ENCODE data around the gene DZIP3. TPM values are rescaled to one million over a fixed set of nuclear protein-coding genes. Genes with fewer than 3 reads are reported as not detected.

The DZIP3 gene
- total and polyA plus RNA-seq, 2 of the 13 experiments (the other 11 are each of a cell fraction or from before 2014, with no cell fraction given) = 11.3 to 17.3 TPM

DNA sequence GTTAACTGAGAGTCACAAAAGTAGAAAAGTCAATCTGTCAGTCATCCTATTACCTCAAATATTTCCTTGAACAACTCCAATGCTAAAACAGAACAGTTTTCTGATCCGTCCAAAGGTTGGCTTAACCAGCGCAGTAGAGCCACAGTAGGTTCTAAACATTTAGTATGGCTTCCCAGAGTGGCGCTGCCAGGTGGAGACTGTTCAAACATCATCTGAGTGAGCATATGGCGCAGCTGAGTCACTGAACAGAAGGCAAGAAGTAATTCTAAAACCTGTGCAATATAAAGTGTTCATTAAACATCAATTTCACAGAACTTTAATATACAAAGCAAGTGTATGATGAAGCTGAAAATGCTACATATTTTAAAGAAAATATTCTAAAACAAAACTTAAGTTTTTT lies 20.2 kb upstream of the DZIP3 start (continued):
- TF ChIP-seq, protein P1, sequence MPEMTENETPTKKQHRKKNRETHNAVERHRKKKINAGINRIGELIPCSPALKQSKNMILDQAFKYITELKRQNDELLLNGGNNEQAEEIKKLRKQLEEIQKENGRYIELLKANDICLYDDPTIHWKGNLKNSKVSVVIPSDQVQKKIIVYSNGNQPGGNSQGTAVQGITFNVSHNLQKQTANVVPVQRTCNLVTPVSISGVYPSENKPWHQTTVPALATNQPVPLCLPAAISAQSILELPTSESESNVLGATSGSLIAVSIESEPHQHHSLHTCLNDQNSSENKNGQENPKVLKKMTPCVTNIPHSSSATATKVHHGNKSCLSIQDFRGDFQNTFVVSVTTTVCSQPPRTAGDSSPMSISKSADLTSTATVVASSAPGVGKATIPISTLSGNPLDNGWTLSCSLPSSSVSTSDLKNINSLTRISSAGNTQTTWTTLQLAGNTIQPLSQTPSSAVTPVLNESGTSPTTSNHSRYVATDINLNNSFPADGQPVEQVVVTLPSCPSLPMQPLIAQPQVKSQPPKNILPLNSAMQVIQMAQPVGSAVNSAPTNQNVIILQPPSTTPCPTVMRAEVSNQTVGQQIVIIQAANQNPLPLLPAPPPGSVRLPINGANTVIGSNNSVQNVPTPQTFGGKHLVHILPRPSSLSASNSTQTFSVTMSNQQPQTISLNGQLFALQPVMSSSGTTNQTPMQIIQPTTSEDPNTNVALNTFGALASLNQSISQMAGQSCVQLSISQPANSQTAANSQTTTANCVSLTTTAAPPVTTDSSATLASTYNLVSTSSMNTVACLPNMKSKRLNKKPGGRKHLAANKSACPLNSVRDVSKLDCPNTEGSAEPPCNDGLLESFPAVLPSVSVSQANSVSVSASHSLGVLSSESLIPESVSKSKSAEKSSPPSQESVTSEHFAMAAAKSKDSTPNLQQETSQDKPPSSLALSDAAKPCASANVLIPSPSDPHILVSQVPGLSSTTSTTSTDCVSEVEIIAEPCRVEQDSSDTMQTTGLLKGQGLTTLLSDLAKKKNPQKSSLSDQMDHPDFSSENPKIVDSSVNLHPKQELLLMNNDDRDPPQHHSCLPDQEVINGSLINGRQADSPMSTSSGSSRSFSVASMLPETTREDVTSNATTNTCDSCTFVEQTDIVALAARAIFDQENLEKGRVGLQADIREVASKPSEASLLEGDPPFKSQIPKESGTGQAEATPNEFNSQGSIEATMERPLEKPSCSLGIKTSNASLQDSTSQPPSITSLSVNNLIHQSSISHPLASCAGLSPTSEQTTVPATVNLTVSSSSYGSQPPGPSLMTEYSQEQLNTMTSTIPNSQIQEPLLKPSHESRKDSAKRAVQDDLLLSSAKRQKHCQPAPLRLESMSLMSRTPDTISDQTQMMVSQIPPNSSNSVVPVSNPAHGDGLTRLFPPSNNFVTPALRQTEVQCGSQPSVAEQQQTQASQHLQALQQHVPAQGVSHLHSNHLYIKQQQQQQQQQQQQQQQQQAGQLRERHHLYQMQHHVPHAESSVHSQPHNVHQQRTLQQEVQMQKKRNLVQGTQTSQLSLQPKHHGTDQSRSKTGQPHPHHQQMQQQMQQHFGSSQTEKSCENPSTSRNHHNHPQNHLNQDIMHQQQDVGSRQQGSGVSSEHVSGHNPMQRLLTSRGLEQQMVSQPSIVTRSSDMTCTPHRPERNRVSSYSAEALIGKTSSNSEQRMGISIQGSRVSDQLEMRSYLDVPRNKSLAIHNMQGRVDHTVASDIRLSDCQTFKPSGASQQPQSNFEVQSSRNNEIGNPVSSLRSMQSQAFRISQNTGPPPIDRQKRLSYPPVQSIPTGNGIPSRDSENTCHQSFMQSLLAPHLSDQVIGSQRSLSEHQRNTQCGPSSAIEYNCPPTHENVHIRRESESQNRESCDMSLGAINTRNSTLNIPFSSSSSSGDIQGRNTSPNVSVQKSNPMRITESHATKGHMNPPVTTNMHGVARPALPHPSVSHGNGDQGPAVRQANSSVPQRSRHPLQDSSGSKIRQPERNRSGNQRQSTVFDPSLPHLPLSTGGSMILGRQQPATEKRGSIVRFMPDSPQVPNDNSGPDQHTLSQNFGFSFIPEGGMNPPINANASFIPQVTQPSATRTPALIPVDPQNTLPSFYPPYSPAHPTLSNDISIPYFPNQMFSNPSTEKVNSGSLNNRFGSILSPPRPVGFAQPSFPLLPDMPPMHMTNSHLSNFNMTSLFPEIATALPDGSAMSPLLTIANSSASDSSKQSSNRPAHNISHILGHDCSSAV (CRISPR knock-in tag; IDR thresholded peaks at IDR 0.05; ENCODE audit: borderline replicate concordance) = no peak
- TF ChIP-seq ZNF567 (CRISPR knock-in tag; IDR thresholded peaks at IDR 0.05; ENCODE audit: borderline replicate concordance) = no peak

DNA sequence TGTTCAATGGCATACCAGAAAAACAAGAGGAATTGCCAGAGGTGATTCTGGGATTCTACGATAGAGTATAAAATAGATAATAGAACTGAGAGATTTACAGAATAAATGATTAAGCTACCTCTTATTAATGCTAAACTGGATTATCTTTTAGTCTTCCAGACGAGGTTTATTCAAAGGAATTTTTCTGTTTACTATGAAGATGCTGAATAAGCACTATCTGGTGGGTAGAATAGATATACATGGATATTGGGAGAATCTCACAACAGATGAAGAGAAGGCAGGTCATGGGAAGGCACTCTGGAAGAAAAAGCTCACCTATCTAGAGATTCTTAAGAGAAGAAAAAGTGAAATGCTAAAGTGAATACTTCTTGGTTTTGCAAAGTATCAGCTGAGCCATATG lies 11.5 kb upstream of the DZIP3 start:
- Histone ChIP-seq H4K20me1 (ENCODE audit: insufficient read depth, low read length) (no peaks in the 10 kb centered on the region), H3K4me3 (replicated peaks in 1 of 3; ENCODE audit: insufficient read depth in 1 of 3, low read depth in 2 of 3, low read length in 3 of 3) (no peak overlapping the region), H3K27me3 (ENCODE audit: control insufficient read depth in 1 of 2, insufficient read depth in 2 of 2, low read length in 2 of 2) (0 out of 5 replicates have a peak, but pooled peaks cover 0 to 1% of the 10 kb centered on the region in 2 experiments), H2AFZ (ENCODE audit: low read length) (no peak overlapping the region), H3K36me3 (replicated peaks in 1 of 2; ENCODE audit: control insufficient read depth in 1 of 2, insufficient read depth in 2 of 2, low read length in 2 of 2) (peaks cover 1 to 30% of the 10 kb centered on the region in 2 experiments; a peak in 3 of 5 replicates), H3K4me2 (ENCODE audit: low read depth, low read length) (no peak overlapping the region), H3K27ac (ENCODE audit: extremely low read length, insufficient read depth, low read length) (no peak overlapping the region), H3K4me1 (ENCODE audit: insufficient read depth, low read length) (no peaks in the 10 kb centered on the region), H3K9me3 (ENCODE audit: low read length) (no peaks in the 10 kb centered on the region), H3K9ac (ENCODE audit: insufficient read depth, low read depth, low read length) (no peak overlapping the region), H3K79me2 (ENCODE audit: insufficient read depth, low read length) (no peaks in the 10 kb centered on the region)
- 97% methylated on average over 2 of the region's 2 CpGs for WGBS (ENCODE audit: low lambda C conversion rate)
- POLR2A ChIA-PET = no interaction called here
- intact Hi-C loops (cut with micrococcal nuclease; ENCODE audit: unreplicated experiment) (no loop called here), in situ Hi-C loops (cut with HindIII; ENCODE audit: extremely low pct_ligation_motif_present, low pct_unique_long_range_greater_than_20kb) (no loop called here)
- DNase-seq (ENCODE audit: low spot score) (no peak), FAIRE-seq (no peak), ATAC-seq (no peak)
- CTCF ChIA-PET (ENCODE audit: low intra/inter-chr PET ratio, low total read pairs) = no interaction called here
- BruUV-seq (replicated peaks) = no TSS peak
- TF ChIP-seq MAFK (conservative IDR thresholded peaks at IDR 0.05 in 1 of 2, IDR thresholded peaks at IDR 0.05 in 1 of 2; ENCODE audit: low read length in 2 of 2) (peak; percentile 72 to 83), MAFF (IDR thresholded peaks at IDR 0.05; ENCODE audit: low read depth, low read length) (peak; percentile 56), RARA (CRISPR knock-in tag; IDR thresholded peaks at IDR 0.05) (no peak)
